AG04450 (cell line): ENCODE measurements around the gene RGL1. TPM values are rescaled to one million over a fixed set of nuclear protein-coding genes. Genes with fewer than 3 reads are reported as not detected.

Experiments used
- CTCF ChIA-PET: fragments of 300-600, 350-600 bp; formaldehyde crosslinking; extraction: SDS; loops from one replicate; lab custom pipeline; 2022; ENCODE audit warnings: antibody characterized with exemption, inconsistent platforms; lab: Charles Lee
- POLR2A ChIA-PET: fragments of 350-600 bp; formaldehyde crosslinking; extraction: SDS; loops from one replicate; lab custom pipeline; 2021; ENCODE audit warnings: antibody characterized with exemption, inconsistent platforms; lab: Yijun Ruan, JAX
- DNase-seq: peaks from one replicate; pipeline ENCODE4 v3.0.0-alpha.2; 2011; ENCODE audit warnings: low read depth, low spot score
- H3K27ac ChIP-seq: one replicate; pipeline ENCODE4 v1.5.1; 2012; ENCODE audit warnings: low read depth, low read length, control low read depth
- H3K27me3 ChIP-seq: one replicate; pipeline ENCODE4 v1.6.0; 2012; ENCODE audit warnings: low read length; ENCODE audit not compliant: control insufficient read depth, insufficient read depth
- H3K4me3 ChIP-seq: 2 replicates; pipeline ENCODE4 v1.5.1; 2011; ENCODE audit warnings: mild to moderate bottlenecking, low read depth, low read length, control low read depth
- H3K9me3 ChIP-seq: 2 replicates; pipeline ENCODE4 v1.5.1; 2012; ENCODE audit warnings: low read length; ENCODE audit not compliant: control insufficient read depth, insufficient read depth
- polyA plus RNA-seq: library from polyadenylated mRNA; depleted of rRNA; stranded (reverse); fragments of >200 nt; gene quantifications from 2 replicates; pipeline ENCODE4 v1.2.3, GENCODE V29; 2011
- TF ChIP-seq, protein P1 (sequence below): IDR thresholded peaks from 2 replicates; pipeline ENCODE4 v1.5.1; 2011; ENCODE audit warnings: low read depth, low read length, control low read depth, inconsistent platforms

The RGL1 gene
- polyA plus RNA-seq, 1 experiment, result 11.1 TPM

DNA sequence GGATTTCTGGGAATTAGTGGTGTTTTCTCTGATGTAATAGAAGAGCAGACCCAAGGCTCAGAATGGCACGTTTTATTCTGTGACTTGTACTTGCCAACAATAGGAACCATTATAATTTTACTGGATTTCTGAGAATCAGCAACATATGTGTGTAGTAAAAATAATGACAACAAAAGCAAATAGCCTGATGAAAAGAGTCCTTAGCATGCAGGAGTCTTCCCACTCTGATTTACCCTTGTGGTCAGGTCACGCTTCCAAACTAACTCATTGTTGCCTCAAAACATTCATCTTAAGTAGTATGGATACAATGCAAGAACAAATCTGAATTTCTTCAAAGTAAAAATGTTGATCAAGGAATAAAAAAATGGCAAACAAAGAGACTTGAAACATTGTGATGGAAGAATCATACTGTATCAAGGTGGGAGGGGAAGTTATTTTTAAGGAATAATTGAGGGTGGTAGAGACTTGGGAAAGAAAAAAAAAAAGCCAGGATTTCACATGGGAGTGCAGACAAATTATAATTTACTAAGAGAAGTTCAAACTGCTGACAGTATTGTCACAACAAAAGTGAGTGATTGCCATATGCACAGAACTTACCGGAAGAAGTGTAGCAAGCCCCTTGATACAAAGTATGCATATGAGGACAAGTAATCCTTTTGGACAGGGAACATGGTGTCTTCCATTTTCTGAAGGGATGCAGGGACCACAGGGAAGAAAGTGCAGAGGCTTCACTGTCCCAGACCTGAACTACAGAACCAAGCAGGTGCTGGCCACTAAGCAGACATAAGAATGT lies 31.2 kb upstream of the RGL1 start:
- Histone ChIP-seq H3K4me3 (no peak overlapping the region), H3K9me3 (peaks cover 18% of the 10 kb centered on the region), H3K27ac (no peak overlapping the region), H3K27me3 (no peaks in the 10 kb centered on the region)
- ChIA-PET POLR2A (no interaction called here), CTCF (no interaction called here)
- no peak for DNase-seq
- TF ChIP-seq, protein P1, sequence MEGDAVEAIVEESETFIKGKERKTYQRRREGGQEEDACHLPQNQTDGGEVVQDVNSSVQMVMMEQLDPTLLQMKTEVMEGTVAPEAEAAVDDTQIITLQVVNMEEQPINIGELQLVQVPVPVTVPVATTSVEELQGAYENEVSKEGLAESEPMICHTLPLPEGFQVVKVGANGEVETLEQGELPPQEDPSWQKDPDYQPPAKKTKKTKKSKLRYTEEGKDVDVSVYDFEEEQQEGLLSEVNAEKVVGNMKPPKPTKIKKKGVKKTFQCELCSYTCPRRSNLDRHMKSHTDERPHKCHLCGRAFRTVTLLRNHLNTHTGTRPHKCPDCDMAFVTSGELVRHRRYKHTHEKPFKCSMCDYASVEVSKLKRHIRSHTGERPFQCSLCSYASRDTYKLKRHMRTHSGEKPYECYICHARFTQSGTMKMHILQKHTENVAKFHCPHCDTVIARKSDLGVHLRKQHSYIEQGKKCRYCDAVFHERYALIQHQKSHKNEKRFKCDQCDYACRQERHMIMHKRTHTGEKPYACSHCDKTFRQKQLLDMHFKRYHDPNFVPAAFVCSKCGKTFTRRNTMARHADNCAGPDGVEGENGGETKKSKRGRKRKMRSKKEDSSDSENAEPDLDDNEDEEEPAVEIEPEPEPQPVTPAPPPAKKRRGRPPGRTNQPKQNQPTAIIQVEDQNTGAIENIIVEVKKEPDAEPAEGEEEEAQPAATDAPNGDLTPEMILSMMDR, result no peak

DNA sequence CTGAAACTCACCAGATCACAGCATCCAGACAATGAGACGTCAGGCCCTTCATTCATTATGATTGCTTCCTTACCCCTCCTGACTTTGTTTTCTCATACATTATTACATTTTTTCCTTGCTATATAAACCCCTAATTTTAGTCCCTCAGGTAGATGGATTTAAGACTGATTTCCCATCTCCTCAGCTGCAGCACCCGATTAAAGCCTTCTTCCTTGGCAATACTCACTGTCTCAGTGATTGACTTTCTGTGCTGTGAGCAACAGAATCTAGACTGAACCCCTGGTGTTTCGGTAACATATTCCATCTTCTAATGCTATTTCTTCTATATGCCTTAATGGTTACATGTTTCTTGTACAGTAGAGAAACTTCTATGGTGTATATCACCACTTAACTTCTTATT lies 30.0 kb upstream of the RGL1 start:
- DNase-seq, result no peak
- POLR2A ChIA-PET, result no interaction called here
- Histone ChIP-seq H3K27ac (no peak overlapping the region), H3K9me3 (peaks cover 18% of the 10 kb centered on the region), H3K27me3 (no peaks in the 10 kb centered on the region), H3K4me3 (no peak overlapping the region)
- TF ChIP-seq, protein P1, result no peak
- CTCF ChIA-PET, result no interaction called here

DNA sequence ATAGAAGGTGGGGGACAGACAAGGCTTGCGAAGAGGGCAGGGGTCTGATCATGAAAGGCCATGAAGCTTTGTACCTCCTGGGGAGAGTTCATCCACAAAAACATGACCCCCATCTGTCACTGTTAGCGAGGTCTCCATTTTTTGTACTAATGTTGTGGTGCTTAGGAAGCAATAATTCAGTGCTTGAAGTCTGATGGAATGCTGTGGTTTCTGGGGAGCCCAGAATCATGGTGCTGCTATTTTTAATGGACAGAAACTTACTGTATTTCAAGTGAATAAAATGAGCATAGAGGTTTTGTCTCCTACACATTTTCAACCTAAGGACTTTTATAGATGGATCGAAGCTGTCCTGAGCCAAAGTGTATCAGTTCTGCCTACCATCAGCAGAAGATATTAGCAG lies 28.2 kb upstream of the RGL1 start:
- DNase-seq, result no peak
- Histone ChIP-seq H3K27ac (no peak overlapping the region), H3K4me3 (no peak overlapping the region), H3K27me3 (no peaks in the 10 kb centered on the region), H3K9me3 (peaks cover 10% of the 10 kb centered on the region)
- TF ChIP-seq, protein P1, result no peak
- ChIA-PET CTCF (interaction anchor here (1.8 kb wide), 1 partner anchor 139 kb away, joined by 6 read pairs; no protein-coding TSS in a partner anchor), POLR2A (no interaction called here)

DNA sequence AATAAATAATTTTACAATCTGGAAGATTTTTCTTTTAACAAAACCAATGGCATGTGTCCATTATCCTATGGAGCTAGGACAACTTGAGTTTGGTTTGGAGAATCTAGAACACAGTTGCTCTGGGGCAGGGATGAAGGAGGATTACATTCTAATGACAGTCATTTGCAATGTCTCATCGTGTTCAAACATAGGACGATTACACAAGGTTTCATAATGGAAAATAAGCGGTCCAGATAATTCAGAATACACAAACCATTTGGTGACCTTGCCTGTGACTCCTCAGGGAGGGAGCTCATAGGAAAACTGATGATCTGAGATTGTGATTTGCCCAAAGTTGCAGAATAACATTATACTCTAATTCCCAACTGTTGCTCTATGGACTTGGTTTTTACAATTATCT lies 27.6 kb upstream of the RGL1 start:
- Histone ChIP-seq H3K27ac (no peak overlapping the region), H3K4me3 (no peak overlapping the region), H3K27me3 (no peaks in the 10 kb centered on the region), H3K9me3 (peaks cover 7% of the 10 kb centered on the region)
- POLR2A ChIA-PET, result no interaction called here
- CTCF ChIA-PET, result interaction anchor here (0.6 to 1.8 kb wide), 2 partner anchors 139 to 175 kb away, joined by 3 to 6 read pairs; no protein-coding TSS in a partner anchor
- no peak for DNase-seq
- TF ChIP-seq, protein P1, result no peak

DNA sequence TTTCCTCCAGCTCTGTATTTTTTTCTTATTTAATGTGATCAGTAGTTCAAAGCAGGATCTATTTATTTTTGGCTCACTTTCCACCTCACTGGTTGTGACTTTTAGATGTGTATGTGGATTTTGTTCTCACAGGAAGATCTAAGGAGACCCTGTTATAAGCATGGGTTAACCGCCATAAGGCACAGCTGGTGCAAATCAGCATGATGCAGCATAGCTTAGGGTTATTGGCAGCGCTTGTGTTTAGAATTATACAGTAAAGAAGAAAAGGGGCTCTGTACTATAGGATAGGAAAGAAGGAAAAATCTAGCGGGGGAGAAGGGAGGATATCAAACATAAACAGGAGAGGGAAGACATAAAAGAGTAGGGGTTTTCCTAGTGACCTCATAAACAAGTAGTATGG lies 26.9 kb upstream of the RGL1 start:
- H3K27ac ChIP-seq, result no peak overlapping the region
- H3K9me3 ChIP-seq, result peaks cover 7% of the 10 kb centered on the region
- no peaks in the 10 kb centered on the region for H3K27me3 ChIP-seq
- ChIA-PET CTCF (interaction anchor here (0.6 to 1.8 kb wide), 4 partner anchors 12 to 176 kb away, joined by 3 to 6 read pairs (median 4); no protein-coding TSS in a partner anchor), POLR2A (interaction anchor here (0.6 kb wide), 1 partner anchor 11 kb away, joined by 4 read pairs; no protein-coding TSS in a partner anchor)
- no peak overlapping the region for H3K4me3 ChIP-seq
- DNase-seq, result no peak
- TF ChIP-seq, protein P1, result no peak
